ENCODE measurements around the gene CASQ1. TPM values are rescaled to one million over a fixed set of nuclear protein-coding genes. Genes with fewer than 3 reads are reported as not detected.

CASQ1 gene
- total RNA-seq, 1 donor from 2014 or later: 0.25 TPM

GRCh38 chr1:160217481-160218051 lies 27.2 kb downstream of the CASQ1 start:
- DNase-seq (ENCODE audit: low spot score): no peak
- no peak for TF ChIP-seq CTCF (IDR thresholded peaks at IDR 0.05)
- H3K36me3 Mint-ChIP-seq (ENCODE audit: low read depth): peaks cover 32% of the 10 kb centered on the region
- H3K4me3 Mint-ChIP-seq (ENCODE audit: unreplicated experiment): no peak overlapping the region
- H3K4me1 Mint-ChIP-seq (ENCODE audit: low read depth): peaks cover 40% of the 10 kb centered on the region
- no peaks in the 10 kb centered on the region for H3K27me3 Mint-ChIP-seq (ENCODE audit: low read depth)
- no peaks in the 10 kb centered on the region for H3K9me3 Mint-ChIP-seq (ENCODE audit: low read depth)
- peak overlapping the region; percentile 78 for H3K27ac Mint-ChIP-seq (ENCODE audit: unreplicated experiment)

- H3K27me3 Mint-ChIP-seq (ENCODE audit: low read depth): no peaks in the 10 kb centered on the region
- no peak for DNase-seq (ENCODE audit: low spot score)
- peaks cover 26% of the 10 kb centered on the region for H3K36me3 Mint-ChIP-seq (ENCODE audit: low read depth)
- peak overlapping the region; percentile 78 for H3K27ac Mint-ChIP-seq (ENCODE audit: unreplicated experiment)
- H3K9me3 Mint-ChIP-seq (ENCODE audit: low read depth): no peaks in the 10 kb centered on the region
- H3K4me3 Mint-ChIP-seq (ENCODE audit: unreplicated experiment): no peak overlapping the region
- peaks cover 38% of the 10 kb centered on the region for H3K4me1 Mint-ChIP-seq (ENCODE audit: low read depth)
- TF ChIP-seq CTCF (IDR thresholded peaks at IDR 0.05): peak; percentile 80
These were observed 28.9 kb downstream of the CASQ1 start for GRCh38 chr1:160219062-160219929.

- TF ChIP-seq CTCF (IDR thresholded peaks at IDR 0.05): no peak
- Mint-ChIP-seq H3K36me3 (ENCODE audit: low read depth) (peaks cover 26% of the 10 kb centered on the region), H3K27ac (ENCODE audit: unreplicated experiment) (no peak overlapping the region), H3K4me3 (ENCODE audit: unreplicated experiment) (no peak overlapping the region), H3K27me3 (ENCODE audit: low read depth) (no peaks in the 10 kb centered on the region), H3K4me1 (ENCODE audit: low read depth) (peaks cover 37% of the 10 kb centered on the region), H3K9me3 (ENCODE audit: low read depth) (no peaks in the 10 kb centered on the region)
- no peak for DNase-seq (ENCODE audit: low spot score)
These were observed 29.9 kb downstream of the CASQ1 start for GRCh38 chr1:160220301-160220700.

- H3K9me3 Mint-ChIP-seq (ENCODE audit: low read depth): no peaks in the 10 kb centered on the region
- no peak for DNase-seq (ENCODE audit: low spot score)
- H3K36me3 Mint-ChIP-seq (ENCODE audit: low read depth): peaks cover 20% of the 10 kb centered on the region
- peaks cover 32% of the 10 kb centered on the region for H3K4me1 Mint-ChIP-seq (ENCODE audit: low read depth)
- H3K27me3 Mint-ChIP-seq (ENCODE audit: low read depth): no peaks in the 10 kb centered on the region
- TF ChIP-seq CTCF (IDR thresholded peaks at IDR 0.05): no peak
- H3K27ac Mint-ChIP-seq (ENCODE audit: unreplicated experiment): no peak overlapping the region
- H3K4me3 Mint-ChIP-seq (ENCODE audit: unreplicated experiment): no peak overlapping the region
These were observed 30.7 kb downstream of the CASQ1 start for GRCh38 chr1:160221089-160221488.

GRCh38 chr1:160222546-160222945 lies 32.2 kb downstream of the CASQ1 start:
- no peak for DNase-seq (ENCODE audit: low spot score)
- Mint-ChIP-seq H3K9me3 (ENCODE audit: low read depth) (no peaks in the 10 kb centered on the region), H3K4me1 (ENCODE audit: low read depth) (peaks cover 26% of the 10 kb centered on the region), H3K4me3 (ENCODE audit: unreplicated experiment) (no peak overlapping the region), H3K27me3 (ENCODE audit: low read depth) (no peaks in the 10 kb centered on the region), H3K27ac (ENCODE audit: unreplicated experiment) (no peak overlapping the region), H3K36me3 (ENCODE audit: low read depth) (peaks cover 14% of the 10 kb centered on the region)
- no peak for TF ChIP-seq CTCF (IDR thresholded peaks at IDR 0.05)

All from chondrocyte (in vitro differentiated cells).